ENCODE results near the gene SPRYD3. TPM values are rescaled to one million over a fixed set of nuclear protein-coding genes. Genes with fewer than 3 reads are reported as not detected.

SPRYD3 gene
- polyA plus RNA-seq, 1 experiment, result 15.4 TPM

DNA sequence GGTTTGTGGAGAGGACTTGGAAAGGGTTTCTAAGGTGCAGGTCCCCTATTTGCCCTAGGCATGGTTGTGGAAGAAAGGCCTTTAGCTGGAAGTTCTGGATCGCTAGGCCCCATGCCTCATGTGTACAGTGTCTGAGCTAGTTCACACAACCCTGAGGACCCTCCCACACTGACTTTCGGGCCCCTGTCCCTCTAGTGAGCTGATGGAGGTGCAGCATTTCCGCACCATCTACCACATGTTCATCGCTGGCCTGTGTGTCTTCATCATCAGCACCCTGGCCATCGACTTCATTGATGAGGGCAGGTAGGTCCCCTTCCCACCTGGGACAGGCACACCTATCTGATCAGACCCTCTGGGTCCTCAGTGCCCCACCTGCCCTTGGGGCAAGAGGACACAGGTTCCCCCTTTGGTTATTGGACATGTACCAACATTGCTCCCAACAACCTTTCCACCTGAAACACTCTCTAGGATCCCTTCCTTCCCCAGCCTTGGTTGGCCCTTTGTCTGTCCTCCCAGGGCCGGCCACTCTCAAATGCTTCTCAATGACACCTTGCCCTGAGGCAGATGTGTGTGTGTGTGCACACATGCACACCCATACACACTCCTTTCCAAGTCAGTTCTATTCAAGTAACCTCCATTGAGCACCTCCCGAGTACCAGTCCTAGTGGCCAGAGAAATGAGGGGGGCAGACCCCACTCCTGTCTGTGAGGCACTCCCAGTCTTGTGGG is 26.7 kb upstream of the SPRYD3 start:
- TF ChIP-seq, protein P1, sequence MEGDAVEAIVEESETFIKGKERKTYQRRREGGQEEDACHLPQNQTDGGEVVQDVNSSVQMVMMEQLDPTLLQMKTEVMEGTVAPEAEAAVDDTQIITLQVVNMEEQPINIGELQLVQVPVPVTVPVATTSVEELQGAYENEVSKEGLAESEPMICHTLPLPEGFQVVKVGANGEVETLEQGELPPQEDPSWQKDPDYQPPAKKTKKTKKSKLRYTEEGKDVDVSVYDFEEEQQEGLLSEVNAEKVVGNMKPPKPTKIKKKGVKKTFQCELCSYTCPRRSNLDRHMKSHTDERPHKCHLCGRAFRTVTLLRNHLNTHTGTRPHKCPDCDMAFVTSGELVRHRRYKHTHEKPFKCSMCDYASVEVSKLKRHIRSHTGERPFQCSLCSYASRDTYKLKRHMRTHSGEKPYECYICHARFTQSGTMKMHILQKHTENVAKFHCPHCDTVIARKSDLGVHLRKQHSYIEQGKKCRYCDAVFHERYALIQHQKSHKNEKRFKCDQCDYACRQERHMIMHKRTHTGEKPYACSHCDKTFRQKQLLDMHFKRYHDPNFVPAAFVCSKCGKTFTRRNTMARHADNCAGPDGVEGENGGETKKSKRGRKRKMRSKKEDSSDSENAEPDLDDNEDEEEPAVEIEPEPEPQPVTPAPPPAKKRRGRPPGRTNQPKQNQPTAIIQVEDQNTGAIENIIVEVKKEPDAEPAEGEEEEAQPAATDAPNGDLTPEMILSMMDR (IDR thresholded peaks at IDR 0.05; ENCODE audit: low read depth, low read length), result no peak
- no peaks in the 10 kb centered on the region for H3K27me3 ChIP-seq (ENCODE audit: control insufficient read depth, insufficient read depth, low read length)
- H3K4me3 ChIP-seq (ENCODE audit: low read depth, low read length), result no peak overlapping the region
- CTCF ChIA-PET, result interaction anchor here (1.0 kb wide), 1 partner anchor 54 kb away, joined by 3 read pairs; no protein-coding TSS in a partner anchor
- H3K27ac ChIP-seq (ENCODE audit: low read depth, low read length), result no peak overlapping the region
- H3K9me3 ChIP-seq (ENCODE audit: control insufficient read depth, insufficient read depth, low read length), result no peaks in the 10 kb centered on the region
- POLR2A ChIA-PET, result no interaction called here
- no peak for DNase-seq (ENCODE audit: low read depth, low spot score)

DNA sequence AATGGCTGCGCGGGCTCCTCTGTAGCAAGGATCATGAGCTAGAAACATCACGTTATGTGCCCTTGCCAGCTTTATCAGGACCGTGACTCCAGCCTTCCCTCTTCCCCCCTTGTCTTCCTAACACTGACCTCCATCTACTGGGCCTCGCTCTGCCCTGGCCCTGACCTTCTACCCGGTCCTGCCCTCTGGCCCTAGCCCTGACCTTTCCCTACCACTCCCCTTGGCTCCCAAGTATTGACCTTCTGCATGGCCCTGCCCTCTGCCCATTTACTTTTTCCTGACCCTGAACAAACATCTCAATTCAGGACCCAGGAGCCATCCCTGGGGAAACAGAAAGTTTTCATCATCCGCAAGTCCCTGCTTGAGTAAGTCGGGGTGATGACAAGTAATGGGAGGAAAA is 26.1 kb upstream of the SPRYD3 start:
- Histone ChIP-seq H3K9me3 (ENCODE audit: control insufficient read depth, insufficient read depth, low read length) (no peaks in the 10 kb centered on the region), H3K27me3 (ENCODE audit: control insufficient read depth, insufficient read depth, low read length) (no peaks in the 10 kb centered on the region), H3K4me3 (ENCODE audit: low read depth, low read length) (no peak overlapping the region), H3K27ac (ENCODE audit: low read depth, low read length) (no peak overlapping the region)
- POLR2A ChIA-PET, result no interaction called here
- DNase-seq (ENCODE audit: low read depth, low spot score), result no peak
- CTCF ChIA-PET, result no interaction called here
- TF ChIP-seq, protein P1 (IDR thresholded peaks at IDR 0.05; ENCODE audit: low read depth, low read length), result no peak

DNA sequence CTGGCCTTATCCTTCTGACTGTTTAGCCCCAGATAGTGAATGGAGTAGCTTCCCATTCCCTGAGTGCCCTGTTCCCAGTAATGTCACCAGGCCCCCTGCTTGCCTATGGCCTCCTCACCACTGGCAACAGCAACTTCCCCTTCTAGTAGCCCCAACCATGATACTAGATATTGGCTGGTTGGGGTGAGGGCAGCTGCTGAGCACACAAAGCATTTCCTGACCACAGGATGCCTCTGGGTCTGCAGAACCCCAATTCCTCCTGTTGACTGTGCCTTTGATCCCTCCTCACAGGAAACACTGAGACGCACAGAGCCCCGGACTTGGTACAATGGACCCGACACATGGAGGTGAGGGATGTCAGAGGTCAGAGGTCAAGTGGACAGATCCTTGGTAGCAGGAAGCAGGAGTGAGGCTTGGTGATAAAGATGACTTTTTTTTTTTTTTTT is 24.7 kb upstream of the SPRYD3 start:
- POLR2A ChIA-PET, result interaction anchor here (0.6 kb wide), 2 partner anchors 38 to 280 kb away, joined by 3 to 5 read pairs; no protein-coding TSS in a partner anchor
- CTCF ChIA-PET, result interaction anchor here (0.7 to 1.0 kb wide), 2 partner anchors 72 to 94 kb away, joined by 3 to 7 read pairs; no protein-coding TSS in a partner anchor
- Histone ChIP-seq H3K27ac (ENCODE audit: low read depth, low read length) (no peak overlapping the region), H3K9me3 (ENCODE audit: control insufficient read depth, insufficient read depth, low read length) (no peaks in the 10 kb centered on the region), H3K4me3 (ENCODE audit: low read depth, low read length) (no peak overlapping the region), H3K27me3 (ENCODE audit: control insufficient read depth, insufficient read depth, low read length) (no peaks in the 10 kb centered on the region)
- DNase-seq (ENCODE audit: low read depth, low spot score), result no peak
- TF ChIP-seq, protein P1 (IDR thresholded peaks at IDR 0.05; ENCODE audit: low read depth, low read length), result no peak

DNA sequence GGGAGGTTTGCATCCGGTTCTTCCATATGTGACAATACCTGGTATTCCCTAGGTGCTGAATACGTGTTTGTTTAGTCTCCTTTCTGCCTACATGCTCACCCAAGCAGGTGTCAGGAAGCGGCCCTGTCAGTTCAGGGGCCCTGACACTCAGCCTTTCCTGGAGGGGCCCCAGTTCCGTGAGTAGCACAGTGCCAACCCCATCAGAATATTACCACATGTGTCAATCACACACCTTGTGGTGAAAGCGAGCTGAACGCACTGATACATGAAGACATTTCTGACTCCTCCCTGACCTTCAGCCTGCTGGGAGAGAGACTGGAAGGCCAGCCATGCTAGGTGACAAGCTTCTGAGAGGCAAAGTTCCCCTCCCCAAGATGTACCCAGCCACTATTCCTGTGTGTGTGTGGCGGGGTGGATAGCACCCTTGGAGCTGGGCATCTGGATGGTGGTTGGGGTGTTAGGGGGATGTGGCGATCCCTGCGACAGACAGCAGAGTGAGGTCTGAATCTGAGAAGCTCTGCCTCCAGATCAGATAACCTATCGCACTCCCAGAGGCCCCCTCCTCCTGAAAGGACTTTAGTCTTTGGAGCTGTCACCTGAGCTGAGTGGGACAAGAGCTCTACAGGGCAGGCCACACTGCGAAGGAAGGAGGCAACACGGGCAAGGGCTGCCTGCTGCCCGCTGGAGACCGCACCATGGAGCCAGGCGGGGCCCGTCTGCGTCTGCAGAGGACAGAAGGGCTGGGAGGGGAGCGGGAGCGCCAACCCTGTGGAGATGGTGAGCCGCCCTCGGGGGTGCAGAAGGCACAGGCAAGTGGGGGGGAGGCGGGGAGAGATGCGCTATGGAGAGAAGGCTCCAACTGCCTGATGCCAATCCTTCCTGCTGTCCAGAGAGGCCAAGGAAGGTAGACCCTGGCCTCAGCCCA is 24.0 kb upstream of the SPRYD3 start, which contains the start of gene SOAT2:
SOAT2 (plus strand) TSS at position 604 of the 925 bp plus-strand sequence; CDS start at position 696, 92 bp downstream.
- no peaks in the 10 kb centered on the region for H3K27me3 ChIP-seq (ENCODE audit: control insufficient read depth, insufficient read depth, low read length)
- ChIA-PET POLR2A (interaction anchor here (0.6 to 2.2 kb wide), 3 partner anchors 24 to 281 kb away, joined by 5 to 12 read pairs (median 5); partner anchors contain the start of gene SPRYD3), CTCF (interaction anchor here (1.0 to 7.0 kb wide), 2 partner anchors 38 to 95 kb away, joined by 3 to 120 read pairs; no protein-coding TSS in a partner anchor)
- TF ChIP-seq, protein P1 (IDR thresholded peaks at IDR 0.05; ENCODE audit: low read depth, low read length), result no peak
- H3K4me3 ChIP-seq (ENCODE audit: low read depth, low read length), result no peak within 1 kb of the TSS
- H3K27ac ChIP-seq (ENCODE audit: low read depth, low read length), result no peak within 1 kb of the TSS
- DNase-seq (ENCODE audit: low read depth, low spot score), result no peak
- no peaks in the 10 kb centered on the region for H3K9me3 ChIP-seq (ENCODE audit: control insufficient read depth, insufficient read depth, low read length)

Data from AG04450 (cell line).